H1 (cell line): ENCODE results near the gene PSME2. TPM values are rescaled to one million over a fixed set of nuclear protein-coding genes. Genes with fewer than 3 reads are reported as not detected.

Source experiments
- CBX5 ChIP-seq: fragments of 300-800, 300-1000 bp; sonication (generic); IDR thresholded peaks from 2 replicates; pipeline ENCODE4 v1.7.1; 2016; ENCODE audit warnings: antibody characterized with exemption, low read length, low read depth
- CHD7 ChIP-seq: fragments of 300-600 bp; sonication (generic); IDR thresholded peaks from 2 replicates; pipeline ENCODE4 v1.7.1; 2012; ENCODE audit warnings: low read length, moderate library complexity, mild to moderate bottlenecking, inconsistent platforms; ENCODE audit not compliant: insufficient replicate concordance
- JUN ChIP-seq: IDR thresholded peaks from 2 replicates; pipeline ENCODE4 v1.6.1; 2011; ENCODE audit warnings: low read depth, mild to moderate bottlenecking, improper control_type of control experiment, low read length
- KDM5A ChIP-seq: fragments of 200-600 bp; IDR thresholded peaks from 2 replicates; pipeline ENCODE4 v1.7.1; 2012; ENCODE audit warnings: mild to moderate bottlenecking, low read length, inconsistent platforms, mixed read lengths
- RFX5 ChIP-seq: IDR thresholded peaks from 2 replicates; pipeline ENCODE4 v1.6.1; 2011; ENCODE audit warnings: low read depth, low read length, improper control_type of control experiment, borderline replicate concordance
- RNF2 ChIP-seq: fragments of 200-900, 300-1000 bp; sonication (generic); IDR thresholded peaks from 2 replicates; pipeline ENCODE4 v1.7.1; 2016; ENCODE audit warnings: borderline replicate concordance, low read depth, mild to moderate bottlenecking, antibody characterized with exemption, low read length; ENCODE audit not compliant: poor library complexity, severe bottlenecking; ENCODE audit errors: missing control alignments
- SAP30 ChIP-seq: fragments of 300-600 bp; sonication (generic); IDR thresholded peaks from 2 replicates; pipeline ENCODE4 v1.7.1; 2012; ENCODE audit warnings: low read length, moderate library complexity, mild to moderate bottlenecking, inconsistent platforms; ENCODE audit not compliant: insufficient read depth, insufficient replicate concordance
- SRF ChIP-seq: IDR thresholded peaks from 2 replicates; pipeline ENCODE4 v1.6.1; 2011; ENCODE audit warnings: mild to moderate bottlenecking, low read depth, low read length, moderate library complexity
- TAF7 ChIP-seq: optimal IDR thresholded peaks from 2 replicates; pipeline ENCODE3; 2011; ENCODE audit warnings: low read depth, mild to moderate bottlenecking, inconsistent platforms, low read length, moderate library complexity, borderline replicate concordance
- polyA plus RNA-seq, 7 experiments: library from polyadenylated mRNA; depleted of rRNA in 3 of 7; stranded (reverse) in 5 of 7; unstranded in 2 of 7; fragments of >200 nt in 5 of 7; fragments of 200-250 nt in 2 of 7; gene quantifications; 1 replicate in 5 of 7; 2 replicates in 1 of 7; 4 replicates in 1 of 7; pipeline versions ENCODE4 v1.2.1 to v1.2.3, GENCODE V29; 2011 to 2013; ENCODE audit warnings: missing spikeins in 2 of 7, mixed read lengths in 2 of 7
- total RNA-seq: library from RNA; stranded (reverse); fragmentation: NEBNext Ultra II Directional; extraction: Animal tissue kit (Norgen Biotek cat#: 25700); gene quantifications from 2 replicates; pipeline ENCODE4 v1.2.1, GENCODE V29; 2021

Gene PSME2
- total and polyA plus RNA-seq, 2 of the 8 experiments (the other 6 are each of a cell fraction or from before 2014, with no cell fraction given): 71.8 to 111 TPM

GRCh38 chr14:24195186-24196070 is 49.0 kb upstream of the PSME2 start, which contains the start of gene TM9SF1 (continued):
- TF ChIP-seq RFX5 (no peak), TAF7 (peak; percentile 65), CHD7 (no peak), KDM5A (0 out of 2 replicates have a peak, but pooled peaks have one; percentile 9), SRF (no peak), JUN (no peak), RNF2 (no peak), SAP30 (no peak), CBX5 (no peak)
